Naive thymus-derived CD4-positive, alpha-beta T cell (primary cell): ENCODE data around the gene BTG3. TPM values are rescaled to one million over a fixed set of nuclear protein-coding genes. Genes with fewer than 3 reads are reported as not detected.
A peak's percentile ranks its signal among the peaks of the same experiment; 100 is the strongest.

Source experiments
- ATAC-seq: fragments of 150-1000 bp; cut with Tn5 transposase; 2 replicates; pipeline ENCODE4 v1.10.0; 2021; ENCODE audit warnings: mild to moderate bottlenecking, moderate library complexity
- CTCF ChIA-PET: fragments of 350-600 bp; sonication (Branson Sonifier 250); formaldehyde crosslinking; loops from one replicate; lab custom pipeline; 2021; ENCODE audit warnings: antibody characterized with exemption; lab: Charles Lee
- POLR2A ChIA-PET: fragments of 350-600 bp; sonication (Branson Sonifier 250); formaldehyde crosslinking; loops from one replicate; lab custom pipeline; 2021; ENCODE audit warnings: antibody characterized with exemption, inconsistent platforms; lab: Charles Lee
- DNase-seq, 9 donors: peaks; one replicate each; pipeline versions ENCODE4 v3.0.0 to v3.0.0-alpha.2; 2020 to 2022; ENCODE audit warnings: mixed read lengths in 1 of 9
- H3K27ac ChIP-seq: one replicate; pipeline ENCODE4 v1.7.0; 2013; ENCODE audit warnings: mild to moderate bottlenecking, low read depth, low read length, moderate library complexity
- H3K27me3 ChIP-seq, 2 donors: one replicate each; pipeline ENCODE4 v1.7.0; 2013; ENCODE audit warnings: low read length in 2 of 2, mild to moderate bottlenecking in 2 of 2, moderate library complexity in 2 of 2; ENCODE audit not compliant: control insufficient read depth in 2 of 2, insufficient read depth in 2 of 2
- H3K36me3 ChIP-seq, 3 experiments: 1 replicate in 2 of 3; 2 replicates in 1 of 3; pipeline ENCODE4 v1.7.0; 2013; ENCODE audit warnings: low read length in 3 of 3, mild to moderate bottlenecking in 3 of 3, moderate library complexity in 1 of 3; ENCODE audit not compliant: insufficient read depth in 3 of 3, control insufficient read depth in 2 of 3
- H3K4me1 ChIP-seq, 2 donors: one replicate each; pipeline ENCODE4 v1.7.0; 2013; ENCODE audit warnings: low read length in 2 of 2, mild to moderate bottlenecking in 2 of 2, moderate library complexity in 1 of 2; ENCODE audit not compliant: control insufficient read depth in 2 of 2, insufficient read depth in 2 of 2
- H3K4me3 ChIP-seq: 2 replicates; pipeline ENCODE4 v1.7.0; 2013; ENCODE audit warnings: mild to moderate bottlenecking, low read length
- H3K9me3 ChIP-seq, 3 experiments: 1 replicate in 2 of 3; 2 replicates in 1 of 3; pipeline ENCODE4 v1.7.0; 2013; ENCODE audit warnings: low read length in 3 of 3; ENCODE audit not compliant: control insufficient read depth in 2 of 3
- H3K27ac Mint-ChIP-seq, 9 donors: one replicate each; pipeline ENCODE4 v1.8.0; 2020 to 2022; ENCODE audit warnings: mixed read lengths in 9 of 9, mild to moderate bottlenecking in 8 of 9, moderate library complexity in 5 of 9, inconsistent platforms in 2 of 9
- H3K27me3 Mint-ChIP-seq, 5 donors: one replicate each; pipeline ENCODE4 v1.8.0; 2021 to 2022; ENCODE audit warnings: mixed read lengths in 5 of 5, mild to moderate bottlenecking in 1 of 5
- H3K36me3 Mint-ChIP-seq, 5 donors: one replicate each; pipeline ENCODE4 v1.8.0; 2020 to 2022; ENCODE audit warnings: mixed read lengths in 5 of 5, mild to moderate bottlenecking in 3 of 5, inconsistent platforms in 1 of 5
- H3K4me1 Mint-ChIP-seq, 7 donors: one replicate each; pipeline ENCODE4 v1.8.0; 2020 to 2022; ENCODE audit warnings: mixed read lengths in 7 of 7, mild to moderate bottlenecking in 3 of 7, inconsistent platforms in 1 of 7
- H3K4me3 Mint-ChIP-seq, 10 donors: one replicate each; pipeline ENCODE4 v1.8.0; 2020 to 2022; ENCODE audit warnings: mild to moderate bottlenecking in 10 of 10, mixed read lengths in 10 of 10, moderate library complexity in 6 of 10, inconsistent platforms in 2 of 10
- H3K9me3 Mint-ChIP-seq, 11 donors: one replicate each; pipeline ENCODE4 v1.8.0; 2020 to 2022; ENCODE audit warnings: mixed read lengths in 11 of 11, mild to moderate bottlenecking in 4 of 11, inconsistent platforms in 1 of 11, moderate library complexity in 1 of 11
- intact Hi-C, 2 donors: fragments of 100-400 bp; cut with micrococcal nuclease; formaldehyde crosslinking; loops; one replicate each; pipeline ENCODE4 v1.15.1; 2023
- polyA plus RNA-seq, 2 donors: library from polyadenylated mRNA; unstranded; fragments of 300-500 nt; fragmentation: Illumina TruSeq; gene quantifications; one replicate each; pipeline ENCODE4 v1.2.3, GENCODE V29; 2021
- total RNA-seq, 6 experiments: library from RNA in 5 of 6; stranded (reverse) in 5 of 6; gene quantifications; 1 replicate in 5 of 6; 2 replicates in 1 of 6; pipeline ENCODE4 v1.2.3 and lab custom pipeline; 2021 to 2026

BTG3 gene
- total and polyA plus RNA-seq, 7 experiments from 2014 or later, result 3.2 to 57.3 (median 13.9) TPM

DNA sequence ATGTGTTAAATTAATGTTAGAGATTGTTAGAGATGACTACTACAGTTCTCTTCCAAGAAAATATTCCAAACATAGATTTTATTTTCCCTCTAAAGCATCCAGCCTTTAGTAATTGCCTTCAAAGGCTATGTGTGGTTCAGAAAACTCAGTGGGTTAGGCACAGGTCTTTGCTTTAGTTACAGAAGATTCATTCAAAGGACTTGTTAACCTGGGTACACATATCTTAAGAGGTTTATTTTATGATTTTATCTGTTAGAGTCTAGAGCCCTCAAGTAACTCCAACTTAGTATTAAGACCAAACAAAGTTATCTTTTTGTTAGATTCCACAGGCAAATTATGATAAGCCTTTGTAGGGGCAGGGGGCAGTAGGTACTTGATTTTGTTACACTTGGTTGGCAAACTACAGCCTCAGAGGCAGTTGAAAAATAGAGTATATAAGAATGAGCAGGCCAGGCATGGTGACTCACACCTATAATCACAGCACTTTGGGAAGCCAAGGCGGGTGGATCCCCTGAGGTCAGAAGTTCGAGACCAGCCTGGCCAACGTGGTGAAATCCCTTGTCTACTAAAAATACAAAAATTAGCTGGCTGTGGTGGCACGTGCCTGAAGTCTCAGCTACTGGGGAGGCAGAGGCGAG is 61.9 kb downstream of the BTG3 start:
- no peaks in the 10 kb centered on the region for H3K4me1 ChIP-seq
- H3K27me3 ChIP-seq, result no peaks in the 10 kb centered on the region
- no peak for ATAC-seq
- no peaks in the 10 kb centered on the region for H3K9me3 ChIP-seq
- Mint-ChIP-seq H3K9me3 (no peaks in the 10 kb centered on the region), H3K4me3 (no peak overlapping the region), H3K27me3 (peaks cover 0 to 4% (median 0%) of the 10 kb centered on the region in 5 donors), H3K27ac (peak overlapping the region in 1 of 9 donors; percentile 51), H3K4me1 (no peaks in the 10 kb centered on the region), H3K36me3 (peaks cover 0 to 16% (median 5%) of the 10 kb centered on the region in 5 donors)
- ChIA-PET POLR2A (no interaction called here), CTCF (no interaction called here)
- intact Hi-C loops, result no loop called here
- no peak for DNase-seq
- H3K36me3 ChIP-seq, result no peaks in the 10 kb centered on the region
- no peak overlapping the region for H3K27ac ChIP-seq
- H3K4me3 ChIP-seq, result no peak overlapping the region

GRCh38 chr21:17548262-17548661 is 64.4 kb downstream of the BTG3 start:
- Histone ChIP-seq H3K27me3 (no peaks in the 10 kb centered on the region), H3K4me3 (no peak overlapping the region), H3K27ac (no peak overlapping the region), H3K4me1 (no peaks in the 10 kb centered on the region), H3K36me3 (no peaks in the 10 kb centered on the region), H3K9me3 (no peaks in the 10 kb centered on the region)
- ATAC-seq (no peak), DNase-seq (no peak)
- intact Hi-C loops, result no loop called here
- peaks cover 0 to 16% (median 5%) of the 10 kb centered on the region in 5 donors for H3K36me3 Mint-ChIP-seq
- POLR2A ChIA-PET, result no interaction called here
- no peaks in the 10 kb centered on the region for H3K9me3 Mint-ChIP-seq
- CTCF ChIA-PET, result no interaction called here
- no peaks in the 10 kb centered on the region for H3K4me1 Mint-ChIP-seq
- H3K27ac Mint-ChIP-seq, result no peak overlapping the region
- peaks cover 0 to 4% (median 0%) of the 10 kb centered on the region in 5 donors for H3K27me3 Mint-ChIP-seq
- no peak overlapping the region for H3K4me3 Mint-ChIP-seq

- no peaks in the 10 kb centered on the region for H3K27me3 ChIP-seq
- no peak overlapping the region for H3K27ac Mint-ChIP-seq
- no peaks in the 10 kb centered on the region for H3K36me3 ChIP-seq
- no peak for ATAC-seq
- DNase-seq, result no peak
- POLR2A ChIA-PET, result no interaction called here
- H3K4me3 ChIP-seq, result no peak overlapping the region
- CTCF ChIA-PET, result no interaction called here
- H3K9me3 Mint-ChIP-seq, result peaks cover 0 to 2% (median 0%) of the 10 kb centered on the region in 11 donors
- H3K9me3 ChIP-seq, result no peaks in the 10 kb centered on the region
- intact Hi-C loops, result no loop called here
- H3K27me3 Mint-ChIP-seq, result peaks cover 0 to 8% (median 0%) of the 10 kb centered on the region in 5 donors
- peaks cover 0 to 16% (median 5%) of the 10 kb centered on the region in 5 donors for H3K36me3 Mint-ChIP-seq
- no peak overlapping the region for H3K4me3 Mint-ChIP-seq
- no peaks in the 10 kb centered on the region for H3K4me1 Mint-ChIP-seq
- H3K4me1 ChIP-seq, result no peaks in the 10 kb centered on the region
- no peak overlapping the region for H3K27ac ChIP-seq
Observed at GRCh38 chr21:17545007-17545406, 67.7 kb downstream of the BTG3 start.

Other genes starting within 250 kb of the BTG3 start
- gene CXADR, start 99.9 kb downstream of the BTG3 start, total RNA-seq, result 1 to 10 TPM in 1 of 5 experiments, under 1 TPM in 4; 0.12 to 1.8 (median 0.51) TPM
- 1 to 10 TPM; 1.5 to 2.4 TPM for gene CXADR, start 99.9 kb downstream of the BTG3 start, polyA plus RNA-seq
- 10 to 100 TPM; 26.0 to 59.8 (median 57.7) TPM for gene C21orf91, start 206.5 kb upstream of the BTG3 start, total RNA-seq
- gene C21orf91, start 206.5 kb upstream of the BTG3 start, polyA plus RNA-seq, result 10 to 100 TPM; 34.6 to 40.8 TPM